ENCODE data around the gene CMTM6. TPM values are rescaled to one million over a fixed set of nuclear protein-coding genes. Genes with fewer than 3 reads are reported as not detected.
A peak's percentile ranks its signal among the peaks of the same experiment; 100 is the strongest.

Gene CMTM6
- total RNA-seq (2021; fragmentation: NEBNext Ultra II Directional; extraction: Animal tissue kit (Norgen Biotek cat#: 25700)) (46.8 and 51.5 TPM in 2 replicates), polyA plus RNA-seq (2011; rRNA removed) (14.0 and 24.0 TPM in 2 replicates), polyA minus RNA-seq (2011; rRNA and poly(A)+ RNA removed) (17.8 and 22.2 TPM in 2 replicates)
- polyA plus RNA-seq (2011; cell fraction: cytosol; rRNA removed) = 24.6 TPM
- 18.4 TPM for polyA plus RNA-seq (2011; cell fraction: nucleus; rRNA removed)
- 18.6 to 30.7 TPM (median 21.9 TPM) in 4 replicates for polyA plus RNA-seq (2012, experiment 1 of 2)
- polyA plus RNA-seq (2012, experiment 2 of 2) = 4.9 TPM
- polyA plus RNA-seq (2013, experiment 1 of 2) = 62.4 TPM
- 70.2 TPM for polyA plus RNA-seq (2013, experiment 2 of 2)
- polyA minus RNA-seq (2011; cell fraction: cytosol; rRNA and poly(A)+ RNA removed) = 10.1 TPM
- 31.1 TPM for polyA minus RNA-seq (2011; cell fraction: nucleus; rRNA and poly(A)+ RNA removed)
- long read RNA-seq, experiment 1, transcript CMTM6-201 (4 exons, 3,863 nt) = major isoform, 25 of 51 reads
- long read RNA-seq, experiment 1, partial matches to known transcripts = 3 of 51 reads
- long read RNA-seq, experiment 1, other reads (novel, unspliced or antisense) = 21 of 51 reads
- long read RNA-seq, experiment 2, transcript CMTM6-201 (4 exons, 3,863 nt) = major isoform, 73 of 82 reads
- long read RNA-seq, experiment 2, partial matches to known transcripts = 6 of 82 reads
- long read RNA-seq, experiment 2, other reads (novel, unspliced or antisense) = 3 of 82 reads

- Histone ChIP-seq H2BK120ac (replicated peaks; ENCODE audit: low read depth, low read length) (no peak within 1 kb of the TSS), H2BK15ac (ENCODE audit: low read length) (no peak within 1 kb of the TSS), H3K27me3 (replicated peaks in 1 of 4; ENCODE audit: control insufficient read depth in 3 of 4, extremely low read depth in 1 of 4, insufficient read depth in 3 of 4, low read length in 3 of 4) (no peaks in the 10 kb centered on the region), H3K56ac (replicated peaks; ENCODE audit: insufficient read length, low read depth, low read length) (no peak within 1 kb of the TSS), H3K18ac (ENCODE audit: extremely low read depth, low read length) (peak within 1 kb of the TSS; percentile 83), H3K4me3 (ENCODE audit: extremely low read depth in 1 of 4, insufficient read depth in 2 of 4, low read depth in 3 of 4, low read length in 4 of 4) (peak within 1 kb of the TSS; percentile 83 to 98 (median 88)), H3K27ac (ENCODE audit: low read depth, low read length) (peak within 1 kb of the TSS; percentile 16; the same call in 1 of the 2 replicates), H4K20me1 (replicated peaks in 1 of 2; ENCODE audit: control insufficient read depth in 1 of 2, insufficient read depth in 2 of 2, low read length in 2 of 2) (peaks cover 0 to 2% of the 10 kb centered on the region in 2 experiments), H3K79me2 (ENCODE audit: control insufficient read depth in 1 of 2, insufficient read depth in 2 of 2, low read length in 2 of 2) (peaks cover 0 to 38% of the 10 kb centered on the region in 2 experiments; a peak in 2 of 4 replicates), H3K4me2 (ENCODE audit: insufficient read depth in 1 of 2, low read depth in 2 of 2, low read length in 2 of 2) (peak within 1 kb of the TSS; percentile 79), H2BK5ac (ENCODE audit: low read depth, low read length) (no peak within 1 kb of the TSS), H2BK12ac (ENCODE audit: low read depth, low read length) (no peak within 1 kb of the TSS), H4K8ac (ENCODE audit: extremely low read depth, insufficient read depth, low read length) (peak within 1 kb of the TSS; percentile 73; the same call in 1 of the 2 replicates), H3K9ac (replicated peaks in 1 of 4; ENCODE audit: extremely low read depth in 1 of 4, low read depth in 3 of 4, low read length in 3 of 4) (peak within 1 kb of the TSS; percentile 67 to 76 (median 69)), H3K4me1 (replicated peaks in 1 of 4; ENCODE audit: control insufficient read depth in 3 of 4, insufficient read depth in 4 of 4, low read length in 3 of 4) (peaks cover 0 to 7% (median 3%) of the 10 kb centered on the region in 4 experiments; a peak in 5 of 7 replicates), H3K14ac (ENCODE audit: insufficient read length) (no peak within 1 kb of the TSS), H3K79me1 (ENCODE audit: low read depth, low read length) (no peaks in the 10 kb centered on the region), H2AK5ac (ENCODE audit: low read depth, low read length) (no peak within 1 kb of the TSS), H4K5ac (ENCODE audit: insufficient read length, low read depth, low read length) (peak within 1 kb of the TSS; percentile 83), H3K23me2 (ENCODE audit: low read depth, low read length) (no peaks in the 10 kb centered on the region), H3K36me3 (ENCODE audit: control insufficient read depth in 2 of 4, insufficient read depth in 4 of 4, low read length in 3 of 4) (no peaks in the 10 kb centered on the region), H4K91ac (replicated peaks; ENCODE audit: insufficient read length, low read length) (peak within 1 kb of the TSS; percentile 31), H2BK20ac (ENCODE audit: low read length) (no peak within 1 kb of the TSS), H3K9me3 (ENCODE audit: insufficient read depth in 2 of 2, low read depth in 1 of 2, low read length in 1 of 2) (no peaks in the 10 kb centered on the region), H3K4ac (replicated peaks; ENCODE audit: insufficient read length, low read depth, low read length) (peak within 1 kb of the TSS; percentile 5), H2AFZ (ENCODE audit: low read length) (peak within 1 kb of the TSS; percentile 98), H3K23ac (ENCODE audit: insufficient read length) (no peak within 1 kb of the TSS)
- DNase-seq (ENCODE audit: low read depth in 1 of 2, low spot score in 2 of 2) = peak in 1 of 2 experiments; percentile 78
- FAIRE-seq = no peak
- POLR2A ChIA-PET (ENCODE audit: partially characterized antibody) = interaction anchor here (0.8 to 2.3 kb wide), 4 partner anchors 10 to 131 kb away, joined by 3 to 10 read pairs (median 3); no protein-coding TSS in a partner anchor
- WGBS, 2 experiments (ENCODE audit: extremely low coverage in 1 of 2, insufficient coverage in 1 of 2, insufficient read length in 1 of 2, insufficient replicate concordance in 2 of 2, low coverage in 1 of 2, low lambda C conversion rate in 2 of 2, missing lambda C conversion rate in 1 of 2) = 2% methylated on average over 43 of the region's 61 CpGs; no CpG with 5 or more reads in 1 of the 2 experiments
- CTCF ChIA-PET (ENCODE audit: partially characterized antibody) = interaction anchor here (1.9 kb wide), 1 partner anchor 35 kb away, joined by 6 read pairs; no protein-coding TSS in a partner anchor
These were observed at the start of gene CMTM6 for GRCh38 chr3:32502118-32502945. CMTM6 (minus strand) TSS chr3:32502852; CDS start chr3:32502745, 107 bp downstream.

Data from H1 (cell line).